ENCODE data around the gene RYR2. TPM values are rescaled to one million over a fixed set of nuclear protein-coding genes. Genes with fewer than 3 reads are reported as not detected.

RYR2 gene
- total and polyA plus RNA-seq, 9 of the 15 experiments (the other 6 are each of a cell fraction or from before 2014, with no cell fraction given): 0.03 to 0.42 (median 0.14) TPM

- POLR2A ChIA-PET: no interaction called here
- no TSS peak for BruUV-seq (replicated peaks)
Measured at GRCh38 chr1:237812061-237812460, 770.1 kb downstream of the RYR2 start.

More at GRCh38 chr1:237812061-237812460, 770.1 kb downstream of the RYR2 start:
- TF ChIP-seq ZNF75A (CRISPR knock-in tag; IDR thresholded peaks at IDR 0.05) (no peak), HDAC8 (tag; IDR thresholded peaks at IDR 0.05) (no peak), ZNF431 (CRISPR knock-in tag; IDR thresholded peaks at IDR 0.05) (no peak), HDAC3 (IDR thresholded peaks at IDR 0.05; ENCODE audit: borderline replicate concordance, partially characterized antibody) (no peak), MXD1 (CRISPR knock-in tag; IDR thresholded peaks at IDR 0.05; ENCODE audit: borderline replicate concordance, poor library complexity, severe bottlenecking) (no peak), CAMTA2 (CRISPR knock-in tag; conservative IDR thresholded peaks at IDR 0.05) (no peak), HNRNPLL (IDR thresholded peaks at IDR 0.05; ENCODE audit: low read depth, low read length, poor library complexity, severe bottlenecking) (no peak), ZBTB17 (CRISPR knock-in tag; IDR thresholded peaks at IDR 0.05) (no peak), HDAC6 (IDR thresholded peaks at IDR 0.05; ENCODE audit: low read depth, low read length) (no peak), BRCA1 (IDR thresholded peaks at IDR 0.05) (no peak), BRCA1 (CRISPR knock-in tag; IDR thresholded peaks at IDR 0.05) (no peak), KLF10 (CRISPR knock-in tag; IDR thresholded peaks at IDR 0.05) (no peak), RBM25 (IDR thresholded peaks at IDR 0.05; ENCODE audit: low read depth, low read length, severe bottlenecking) (no peak), RHOXF2B (CRISPR knock-in tag; conservative IDR thresholded peaks at IDR 0.05) (no peak), KLF16 (IDR thresholded peaks at IDR 0.05) (no peak), ARNT (IDR thresholded peaks at IDR 0.05) (no peak), BCL6 (CRISPR knock-in tag; IDR thresholded peaks at IDR 0.05) (no peak), AFF4 (CRISPR knock-in tag; IDR thresholded peaks at IDR 0.05) (no peak), ZNF644 (tag; IDR thresholded peaks at IDR 0.05; ENCODE audit: low read depth) (no peak), TAF15 (IDR thresholded peaks at IDR 0.05; ENCODE audit: low read depth, low read length) (no peak)
- Histone ChIP-seq H3K4me2 (ENCODE audit: insufficient read depth, low read length) (no peak overlapping the region), H3K9me1 (ENCODE audit: control insufficient read depth, insufficient read depth, low read length) (no peaks in the 10 kb centered on the region), H3K27ac (ENCODE audit: extremely low read depth, low read depth, low read length) (no peak overlapping the region), H3K27me3 (ENCODE audit: control insufficient read depth in 2 of 2, insufficient read depth in 2 of 2, low read length in 2 of 2) (no peaks in the 10 kb centered on the region), H3K4me3 (no peak overlapping the region), H3K9ac (ENCODE audit: insufficient read depth in 1 of 2, low read depth in 2 of 2, low read length in 2 of 2) (no peak overlapping the region), H4K20me1 (replicated peaks; ENCODE audit: control insufficient read depth, insufficient read depth, low read length) (no peaks in the 10 kb centered on the region), H3K36me3 (ENCODE audit: control insufficient read depth, insufficient read depth, low read length) (no peaks in the 10 kb centered on the region), H3K9me3 (replicated peaks; ENCODE audit: control insufficient read depth, insufficient read depth, low read depth, low read length) (no peaks in the 10 kb centered on the region), H3K79me2 (ENCODE audit: control insufficient read depth, insufficient read depth, low read length) (no peaks in the 10 kb centered on the region), H3K4me1 (replicated peaks in 1 of 2; ENCODE audit: control insufficient read depth in 2 of 2, insufficient read depth in 2 of 2, low read length in 2 of 2) (no peaks in the 10 kb centered on the region), H2AFZ (ENCODE audit: low read depth, low read length) (no peak overlapping the region)
- FAIRE-seq: no peak
- ATAC-seq: no peak
- WGBS (ENCODE audit: insufficient coverage, low coverage, missing lambda C conversion rate): 0% methylated on average over 2 of the region's 2 CpGs
- DNase-seq (ENCODE audit: extremely low read depth in 1 of 4, low spot score in 3 of 4): no peak
- in situ Hi-C loops (cut with MboI) (no loop called here), intact Hi-C loops (cut with micrococcal nuclease) (no loop called here)
- CTCF ChIA-PET (ENCODE audit: low intra/inter-chr PET ratio): no interaction called here
